Right renal cortex interstitium (tissue), 3 donors: ENCODE data around the gene EHHADH. TPM values are rescaled to one million over a fixed set of nuclear protein-coding genes. Genes with fewer than 3 reads are reported as not detected.
"Not testable (repeated sequence)": the region's sequence is repeated elsewhere in the genome, so short reads cannot be mapped to it uniquely, and the experiment has no call there.

ENCODE experiments used
- DNase-seq, 3 donors: peaks; one replicate each; pipeline ENCODE4 v3.0.0-alpha.2; 2013; ENCODE audit warnings: low read depth in 3 of 3, low spot score in 2 of 3
- polyA plus RNA-seq, 3 donors: library from polyadenylated mRNA; unstranded; fragments of 120-200 nt; gene quantifications; one replicate each; pipeline ENCODE4 v1.2.1, GENCODE V29; 2013; ENCODE audit not compliant: insufficient read length in 3 of 3

Gene EHHADH
- polyA plus RNA-seq, 3 donors: 28.6 to 35.3 (median 30.6) TPM

- DNase-seq: not testable (repeated sequence)
These were observed 716 bp downstream of the EHHADH start for GRCh38 chr3:185253133-185253532.

DNA sequence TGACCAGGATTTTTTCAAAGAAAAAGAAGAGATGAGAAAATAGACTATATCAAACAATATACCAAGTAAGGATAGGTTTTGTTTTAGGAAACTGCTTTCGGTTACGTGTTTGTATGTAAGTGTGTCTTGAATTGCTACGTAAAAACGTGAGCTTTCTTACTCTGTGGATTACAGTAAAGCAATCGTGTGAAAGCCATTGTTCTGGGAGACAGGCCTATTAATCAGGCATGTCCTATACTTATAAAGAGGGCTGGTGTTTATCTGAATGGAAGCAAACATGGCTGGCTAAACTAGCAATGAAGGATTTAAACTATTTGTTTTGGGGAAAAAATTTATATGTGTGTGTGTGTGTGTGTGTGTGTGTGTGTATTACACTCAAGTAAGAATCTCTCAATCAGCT is 2.6 kb downstream of the EHHADH start:
- DNase-seq: no peak

DNA sequence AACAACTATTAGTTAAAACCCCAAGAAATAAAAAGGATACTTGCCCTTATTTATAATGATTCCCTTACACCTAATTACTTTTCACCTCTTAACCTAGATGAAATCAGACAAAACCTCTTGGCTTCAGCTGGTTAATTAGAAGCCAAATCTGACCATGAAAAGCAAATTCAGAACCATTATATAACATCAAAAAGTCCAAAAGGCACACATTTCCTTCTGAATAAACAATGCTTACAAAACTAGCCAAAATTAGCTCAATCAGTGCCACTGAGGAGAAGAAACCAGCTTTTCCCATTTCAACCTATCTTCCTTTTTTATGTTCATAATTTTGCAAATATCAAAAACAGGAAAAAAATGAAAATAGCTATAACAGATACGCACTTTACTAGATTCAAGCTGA is 3.2 kb downstream of the EHHADH start:
- DNase-seq: no peak

DNA sequence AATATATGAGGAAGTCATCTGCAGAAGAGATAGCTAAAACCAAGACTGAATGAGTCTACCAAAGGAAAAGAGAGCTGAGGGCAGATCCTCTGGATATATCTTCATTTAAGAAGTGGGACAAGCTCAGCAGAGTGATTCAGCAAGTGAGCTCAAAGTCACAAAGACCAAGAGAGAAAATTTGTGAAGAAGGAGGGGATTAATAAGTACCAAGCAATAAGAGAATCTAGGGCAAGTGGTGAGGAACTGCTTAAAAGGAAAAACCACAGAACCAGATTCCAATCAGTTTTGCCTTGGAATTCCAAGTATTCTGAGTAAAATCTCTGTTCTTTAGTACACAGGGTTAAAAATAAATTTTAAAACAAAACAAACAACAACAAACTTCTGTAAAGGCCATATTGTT is 3.6 kb downstream of the EHHADH start:
- no peak for DNase-seq

GRCh38 chr3:185242642-185243041 is 11.2 kb downstream of the EHHADH start:
- DNase-seq: no peak

DNA sequence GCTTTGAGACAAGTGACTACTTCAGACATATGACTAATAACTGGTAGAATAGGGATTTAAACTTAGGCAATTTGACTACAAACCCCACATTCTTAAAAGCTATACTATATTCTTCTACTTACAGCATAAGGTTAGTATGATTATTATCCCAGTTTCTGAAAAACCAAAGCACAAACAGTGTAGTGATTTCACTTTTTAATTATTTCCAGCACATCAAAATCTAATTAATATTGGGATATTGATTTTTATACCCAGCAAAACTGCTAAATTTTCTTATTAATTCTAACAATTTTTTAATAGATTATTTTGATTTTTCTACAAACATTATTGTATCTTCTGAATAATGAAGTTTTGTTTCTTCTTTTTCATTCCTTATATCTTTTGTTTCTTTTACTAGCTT is 16.9 kb downstream of the EHHADH start:
- DNase-seq: no peak

- DNase-seq: no peak
These were observed 20.5 kb downstream of the EHHADH start for GRCh38 chr3:185233328-185233727.

GRCh38 chr3:185226526-185226925 is 27.3 kb downstream of the EHHADH start:
- DNase-seq: not testable (repeated sequence)

DNA sequence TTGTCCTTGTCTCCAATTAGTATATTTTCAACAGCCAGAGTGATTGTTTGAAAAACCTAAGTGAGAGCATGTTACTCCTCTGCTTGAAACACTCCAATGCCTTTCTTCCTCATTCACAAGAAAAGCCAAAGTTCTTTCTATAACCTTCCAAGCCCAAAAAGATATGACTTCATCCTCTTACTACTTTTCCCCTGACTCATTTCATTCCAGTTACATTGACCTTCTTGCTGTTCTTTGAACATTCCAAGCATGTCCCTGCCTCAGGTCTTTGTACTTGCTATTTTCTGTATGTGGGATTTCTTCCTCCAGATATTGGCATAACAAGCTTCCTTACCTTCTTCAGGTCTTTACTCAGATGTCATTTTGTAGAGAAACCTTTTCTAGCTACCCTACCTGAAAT is 28.3 kb downstream of the EHHADH start:
- no peak for DNase-seq

DNA sequence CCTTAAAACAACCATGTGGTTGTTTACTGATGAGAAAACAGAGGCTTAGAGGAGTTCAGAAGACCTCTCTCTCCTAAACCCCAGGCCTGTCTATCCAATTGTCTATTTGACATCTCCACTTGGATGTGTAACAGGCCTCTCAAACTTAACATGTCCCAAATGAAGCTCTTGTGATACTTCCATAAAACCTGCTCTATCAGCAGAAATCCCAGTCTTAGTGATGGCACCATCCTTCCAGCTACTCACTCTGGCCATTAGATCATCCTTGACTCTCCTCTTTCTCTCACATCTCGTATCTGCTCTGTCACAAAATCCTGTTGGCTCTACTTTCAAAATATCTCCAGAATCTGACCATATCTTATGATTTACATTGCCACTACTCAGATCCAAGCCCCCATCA is 28.8 kb downstream of the EHHADH start:
- DNase-seq: no peak

DNA sequence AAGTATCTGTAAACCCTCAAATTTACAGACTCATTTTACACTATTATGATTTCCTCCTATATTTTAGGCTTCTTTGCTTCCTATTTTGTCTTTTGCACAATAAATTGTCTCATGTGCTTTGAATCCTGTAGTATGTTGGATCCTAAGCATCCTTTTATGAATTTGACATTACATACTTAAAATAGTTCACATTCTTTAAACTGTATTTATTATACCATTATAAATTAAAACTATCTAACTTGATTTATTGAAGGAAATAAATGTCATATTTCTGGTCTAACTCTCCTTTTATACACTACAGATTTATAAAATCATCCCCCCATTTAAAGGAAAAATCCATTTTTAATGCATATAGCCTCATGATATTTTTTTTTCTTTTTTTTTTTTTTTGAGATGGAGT is 32.6 kb downstream of the EHHADH start:
- DNase-seq: no peak

GRCh38 chr3:185216607-185216958 is 37.3 kb downstream of the EHHADH start:
- no peak for DNase-seq

- no peak for DNase-seq
These were observed 37.8 kb downstream of the EHHADH start for GRCh38 chr3:185215873-185216606.

GRCh38 chr3:185212559-185212958 is 41.3 kb downstream of the EHHADH start:
- DNase-seq: no peak

- no peak for DNase-seq
These were observed 41.8 kb downstream of the EHHADH start for GRCh38 chr3:185212086-185212485.

DNA sequence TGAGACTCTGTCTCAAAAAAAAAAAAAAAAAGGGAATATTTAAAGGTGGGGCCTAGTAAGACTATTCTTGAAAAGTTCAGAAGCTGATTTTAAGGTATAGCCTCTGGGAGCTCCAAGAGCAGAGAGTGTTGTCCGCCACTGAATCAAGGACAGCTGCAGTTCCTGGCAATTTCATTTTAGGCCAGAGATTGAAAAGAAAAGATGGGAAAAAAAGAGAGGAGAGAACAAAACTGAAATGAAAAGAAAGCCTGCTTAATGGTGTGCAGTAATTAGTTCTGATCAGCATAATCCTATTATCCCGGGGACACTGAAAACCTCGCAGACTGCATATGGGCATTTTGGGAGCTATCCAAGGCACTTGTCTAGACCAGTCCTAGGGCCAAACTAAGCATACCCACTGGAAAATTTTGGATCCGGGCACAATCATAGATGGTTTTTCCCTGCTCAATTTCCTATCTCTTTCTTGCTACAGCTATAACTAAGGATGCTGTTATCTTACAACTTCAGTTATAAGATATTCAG is 43.2 kb downstream of the EHHADH start:
- DNase-seq: no peak

DNA sequence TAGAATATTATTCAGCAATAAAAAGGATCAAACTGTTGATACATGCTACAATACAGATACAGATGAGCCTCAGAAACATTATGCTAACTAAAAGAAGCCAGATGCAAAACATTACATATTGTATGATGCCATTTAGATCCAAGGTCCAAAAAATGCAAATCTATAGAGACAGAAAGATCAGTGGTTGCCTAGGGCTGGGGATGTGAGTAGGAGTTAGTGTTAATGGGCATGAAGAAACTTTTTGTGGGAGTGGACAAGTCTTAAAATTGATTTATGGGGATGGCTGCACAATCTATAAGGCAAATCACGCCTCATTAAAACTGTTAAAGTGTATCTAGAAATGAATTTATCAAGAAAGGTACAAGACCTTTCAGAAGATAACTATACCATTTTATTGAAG is 45.0 kb downstream of the EHHADH start:
- no peak for DNase-seq

GRCh38 chr3:185207931-185208746 is 45.7 kb downstream of the EHHADH start:
- no peak for DNase-seq

DNA sequence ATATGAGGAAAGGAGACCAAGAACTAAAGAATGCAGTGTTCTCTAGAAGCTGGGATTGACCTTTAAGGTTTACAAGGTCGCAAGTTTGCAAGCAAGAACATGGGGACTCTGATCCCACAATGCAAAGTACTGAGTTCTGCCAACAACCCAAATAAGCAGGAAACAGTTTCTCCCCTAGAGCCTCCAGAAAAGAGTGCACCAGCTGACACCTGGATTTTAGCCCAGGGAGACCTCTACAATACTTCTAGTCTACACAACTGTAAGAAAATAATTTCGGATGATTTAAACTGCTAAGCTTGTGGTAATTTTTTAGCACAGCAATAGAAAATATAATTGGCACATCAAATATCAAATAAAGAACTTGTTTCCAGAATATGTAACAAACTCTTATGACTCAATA is 46.4 kb downstream of the EHHADH start:
- DNase-seq: no peak

DNA sequence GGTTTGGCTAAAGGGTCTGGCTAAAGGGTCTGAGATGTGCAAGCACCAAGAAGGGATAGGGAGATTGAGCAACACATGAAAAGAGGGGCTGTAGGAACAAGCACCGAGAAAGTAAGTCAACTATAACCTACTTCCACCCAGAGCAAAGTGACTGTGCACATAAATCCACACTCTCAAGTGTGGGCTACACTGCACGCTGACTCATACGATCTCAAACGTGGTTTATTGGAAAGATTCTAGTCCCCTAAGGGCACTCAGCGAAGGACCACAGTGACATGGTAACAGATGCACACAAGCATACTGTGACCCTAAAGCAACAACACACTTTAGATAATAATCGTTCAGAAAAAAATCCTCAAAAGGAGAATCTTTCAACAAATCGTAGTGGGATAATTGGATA is 48.0 kb downstream of the EHHADH start:
- DNase-seq: no peak

- no peak for DNase-seq
These were observed 49.0 kb downstream of the EHHADH start for GRCh38 chr3:185204894-185205293.

- DNase-seq: no peak
These were observed 53.2 kb downstream of the EHHADH start for GRCh38 chr3:185200639-185201038.
